ENCODE results near the gene ADAM10.
A peak's percentile ranks its signal among the peaks of the same experiment; 100 is the strongest.

The ADAM10 gene

GRCh38 chr15:58715266-58715917 is 34.1 kb downstream of the ADAM10 start:
- no peak for DNase-seq

DNA sequence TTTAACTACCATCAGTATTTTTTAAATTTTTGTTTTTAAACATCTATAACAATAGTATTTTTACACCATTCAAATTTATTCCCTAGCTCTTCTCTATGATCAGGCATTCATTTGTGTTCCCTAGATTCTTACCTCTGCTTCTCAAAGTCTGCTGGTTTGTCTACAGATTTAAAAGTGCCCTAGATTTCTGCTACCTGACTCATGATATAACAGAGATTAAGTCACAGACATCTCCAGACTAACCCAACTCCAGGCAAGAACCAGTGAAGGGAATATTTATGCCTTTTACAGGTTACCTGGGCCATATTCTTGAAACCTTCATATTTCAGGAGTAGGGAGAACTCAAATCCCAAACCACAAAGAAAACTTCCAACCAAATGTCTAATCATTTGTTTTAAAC is 38.8 kb downstream of the ADAM10 start:
- no peak for DNase-seq

DNA sequence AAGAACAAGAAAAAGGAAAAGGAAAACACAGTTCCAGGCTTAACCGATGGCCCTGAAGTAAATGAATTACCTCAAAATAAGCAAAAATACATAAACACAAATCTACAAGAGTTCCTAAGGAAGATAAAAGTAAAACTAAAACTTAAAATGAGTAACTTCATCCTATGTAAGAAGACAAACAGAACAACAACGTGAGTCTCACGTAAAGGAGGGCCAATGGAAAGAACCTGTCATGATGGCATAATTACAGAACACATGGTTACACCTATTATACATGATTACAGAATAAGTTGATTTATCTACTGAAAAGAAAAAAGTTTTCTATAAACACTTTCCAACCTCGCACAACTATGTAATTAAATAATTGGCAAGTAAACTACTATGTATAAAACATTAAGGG is 42.1 kb downstream of the ADAM10 start:
- no peak for DNase-seq

- DNase-seq = no peak
These were observed 44.4 kb downstream of the ADAM10 start for GRCh38 chr15:58705105-58705504.

- no peak for DNase-seq
These were observed 45.2 kb downstream of the ADAM10 start for GRCh38 chr15:58704155-58704865.

GRCh38 chr15:58703610-58704009 is 45.9 kb downstream of the ADAM10 start:
- peak; percentile 36 for DNase-seq

DNA sequence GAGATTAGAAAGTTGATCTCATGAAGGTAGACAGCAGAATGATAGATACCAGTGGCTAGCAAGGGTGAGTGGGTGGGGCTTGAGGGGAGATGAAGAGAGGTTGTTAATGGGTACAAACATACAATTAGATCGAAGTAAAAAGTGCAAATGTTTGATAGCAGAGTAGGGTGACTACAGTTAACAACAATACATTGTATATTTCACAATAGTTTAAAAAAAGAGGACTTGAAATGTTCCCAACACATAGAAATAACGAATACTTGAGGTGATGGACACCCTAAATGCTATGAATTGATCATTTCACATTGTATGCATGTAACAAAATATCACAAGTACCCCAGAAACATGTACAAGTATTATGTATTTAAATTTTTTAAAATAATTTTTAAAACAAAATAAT is 47.3 kb downstream of the ADAM10 start:
- DNase-seq = no peak

DNA sequence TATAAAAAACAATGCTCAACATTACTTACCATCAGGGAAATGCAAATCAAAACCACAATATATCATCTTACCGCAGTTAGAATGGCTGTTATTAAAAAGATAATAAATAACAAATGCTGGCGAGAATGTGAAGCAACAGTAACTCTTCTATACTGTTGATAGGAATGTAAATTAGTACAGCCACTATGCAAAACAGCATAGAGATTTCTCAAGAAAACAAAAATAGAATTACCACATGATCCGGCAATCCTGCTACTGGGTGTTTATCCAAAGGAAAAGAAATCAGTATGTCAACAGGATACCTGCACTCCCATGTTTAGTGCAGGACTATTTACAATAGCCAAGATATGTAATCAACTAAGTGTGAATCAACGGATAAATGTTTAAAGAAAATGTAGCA is 48.1 kb downstream of the ADAM10 start:
- no peak for DNase-seq

DNA sequence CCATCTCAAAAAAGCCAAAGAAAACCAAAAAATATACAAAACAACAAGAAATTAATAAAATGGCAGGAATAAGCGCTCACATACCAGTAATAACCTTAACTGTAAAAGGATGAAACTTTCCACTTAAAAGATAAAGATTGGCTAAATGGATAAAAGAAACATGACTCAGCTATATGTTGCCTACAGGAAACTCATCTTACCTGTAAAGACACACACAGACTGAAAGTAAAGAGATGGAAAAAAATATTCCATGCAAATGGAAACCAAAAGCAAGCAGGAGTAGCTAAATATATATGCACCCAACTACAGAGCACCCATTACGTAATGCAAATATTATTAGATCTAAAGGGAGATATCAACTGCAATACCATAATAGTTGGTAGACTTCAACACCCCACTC is 49.7 kb downstream of the ADAM10 start:
- peak; percentile 6 for DNase-seq

DNA sequence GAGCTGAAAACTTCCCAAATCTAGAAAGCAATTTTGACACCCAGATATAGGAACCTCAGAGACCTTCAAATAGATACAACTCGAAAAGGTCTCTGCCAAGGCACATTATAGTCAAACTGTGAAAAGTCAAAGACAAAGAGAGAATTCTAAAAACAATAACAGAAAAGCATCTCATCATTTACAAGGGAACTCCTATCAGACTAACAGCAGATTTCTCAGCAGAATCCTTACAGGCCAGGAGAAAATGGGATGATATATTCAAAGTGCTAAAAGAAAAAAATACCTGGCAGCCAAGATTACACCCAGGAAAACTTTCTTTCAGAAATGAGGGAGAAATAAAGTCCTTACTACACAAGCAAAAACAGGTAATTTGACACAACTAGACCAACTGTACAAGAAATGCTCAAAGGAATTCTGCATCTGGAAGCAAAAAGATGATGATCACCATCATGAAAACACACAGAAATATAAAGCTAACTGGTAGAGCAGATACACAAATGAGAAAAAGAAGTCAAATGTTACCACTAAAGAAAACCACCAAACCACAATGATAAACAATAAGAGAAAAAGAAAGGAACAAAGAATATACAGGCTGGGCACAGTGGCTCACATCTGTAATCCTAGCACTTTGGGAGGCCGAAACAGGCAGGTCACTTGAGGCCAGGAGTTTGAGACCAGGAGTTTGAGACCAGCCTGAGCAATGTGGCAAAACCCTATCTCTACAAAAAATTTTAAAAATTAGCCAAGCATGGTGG is 50.4 kb downstream of the ADAM10 start:
- peak; percentile 26 for DNase-seq

- no peak for DNase-seq
These were observed 52.3 kb downstream of the ADAM10 start for GRCh38 chr15:58697220-58697619.

GRCh38 chr15:58696738-58697137 is 52.8 kb downstream of the ADAM10 start:
- no peak for DNase-seq

- no peak for DNase-seq
These were observed 54.7 kb downstream of the ADAM10 start for GRCh38 chr15:58694641-58695398.

GRCh38 chr15:58690703-58691102 is 58.8 kb downstream of the ADAM10 start:
- DNase-seq = no peak

- DNase-seq = no peak
These were observed 59.9 kb downstream of the ADAM10 start for GRCh38 chr15:58689646-58690045.

GRCh38 chr15:58686286-58686685 is 63.2 kb downstream of the ADAM10 start:
- no peak for DNase-seq

GRCh38 chr15:58684751-58685150 is 64.8 kb downstream of the ADAM10 start:
- DNase-seq = no peak

DNA sequence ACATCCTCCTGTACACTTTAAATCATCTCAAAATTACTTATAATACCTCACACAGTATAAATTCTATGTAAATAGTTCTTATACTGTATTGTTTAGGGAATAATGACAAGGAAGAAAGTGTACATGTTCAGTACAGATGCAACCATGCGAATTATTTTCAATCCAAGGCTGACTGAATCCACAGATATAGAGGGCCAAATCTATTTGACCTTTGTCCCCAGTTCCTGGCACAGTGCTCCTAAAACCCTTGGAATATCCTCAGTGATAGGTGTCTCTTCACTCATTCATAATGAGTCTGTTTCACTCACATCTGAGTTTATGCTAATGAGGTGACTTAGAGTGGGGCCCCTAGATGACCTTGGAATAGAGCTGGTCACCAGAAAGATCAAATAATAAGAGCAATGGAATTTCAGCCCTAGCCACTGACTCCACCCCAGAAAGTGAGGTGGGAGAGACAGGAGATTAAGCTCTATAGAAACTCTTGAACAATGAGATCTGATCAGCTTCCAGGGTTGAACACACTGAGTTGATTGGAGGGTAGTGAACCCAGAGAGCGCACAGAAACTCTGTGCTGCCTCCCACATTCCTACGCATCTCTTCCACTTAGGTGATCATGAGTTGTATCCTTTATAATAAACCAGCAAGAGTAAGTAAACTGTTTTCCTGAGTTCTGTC is 65.3 kb downstream of the ADAM10 start:
- DNase-seq = no peak

DNA sequence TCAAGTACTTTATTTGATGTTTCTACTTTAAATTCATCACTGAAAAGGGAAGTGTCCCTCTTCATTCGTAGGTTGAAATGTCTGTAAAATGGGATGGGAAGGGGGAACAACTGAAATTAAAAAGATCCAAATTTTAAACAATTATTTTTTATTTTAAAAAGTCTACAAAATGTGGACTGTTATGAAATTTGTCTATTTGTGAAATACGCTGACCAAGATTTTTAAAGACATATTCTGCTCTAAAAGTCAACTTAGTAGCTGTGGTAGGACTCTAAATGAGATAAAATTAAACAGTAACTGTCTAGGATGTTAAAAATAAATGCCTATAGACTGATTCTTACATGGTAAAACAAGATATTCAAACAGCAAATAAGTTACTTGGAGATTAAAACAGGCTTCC is 67.3 kb downstream of the ADAM10 start:
- no peak for DNase-seq

DNA sequence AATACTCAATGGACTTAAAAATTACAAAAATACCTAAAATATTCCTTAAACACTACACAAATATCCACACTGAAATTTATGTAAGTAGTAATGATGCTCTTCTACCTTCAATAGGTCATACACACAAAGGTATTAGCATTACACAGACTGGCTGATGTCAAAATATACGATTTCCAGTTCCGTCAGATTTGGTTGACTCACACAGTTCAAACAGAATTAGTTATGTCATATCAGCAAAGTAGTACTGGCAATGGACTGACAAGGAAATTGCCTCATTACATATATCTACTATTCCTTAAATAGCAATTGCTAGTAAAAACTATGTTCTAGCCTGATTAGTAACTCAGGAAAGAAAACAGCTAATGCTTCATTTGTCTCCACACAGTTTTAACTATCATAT is 70.8 kb downstream of the ADAM10 start:
- no peak for DNase-seq

DNA sequence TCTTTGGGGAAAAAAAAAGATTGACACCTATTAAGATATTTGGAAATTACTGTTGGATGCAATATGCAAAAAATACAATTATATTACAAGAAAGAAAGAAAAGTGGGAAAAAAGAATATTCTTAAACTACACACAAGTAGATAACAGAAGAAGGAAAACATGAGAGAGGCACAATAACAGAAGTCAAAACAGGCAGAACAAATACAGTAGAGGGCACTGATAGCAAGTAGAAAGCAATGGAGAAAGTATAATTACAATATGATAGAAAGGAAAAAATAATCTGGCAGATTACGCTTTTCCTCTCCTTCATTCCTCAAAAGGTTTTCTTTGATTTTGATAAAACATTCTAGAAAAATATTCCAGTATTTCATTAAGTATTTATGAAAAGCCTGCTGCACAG is 72.1 kb downstream of the ADAM10 start:
- no peak for DNase-seq

DNA sequence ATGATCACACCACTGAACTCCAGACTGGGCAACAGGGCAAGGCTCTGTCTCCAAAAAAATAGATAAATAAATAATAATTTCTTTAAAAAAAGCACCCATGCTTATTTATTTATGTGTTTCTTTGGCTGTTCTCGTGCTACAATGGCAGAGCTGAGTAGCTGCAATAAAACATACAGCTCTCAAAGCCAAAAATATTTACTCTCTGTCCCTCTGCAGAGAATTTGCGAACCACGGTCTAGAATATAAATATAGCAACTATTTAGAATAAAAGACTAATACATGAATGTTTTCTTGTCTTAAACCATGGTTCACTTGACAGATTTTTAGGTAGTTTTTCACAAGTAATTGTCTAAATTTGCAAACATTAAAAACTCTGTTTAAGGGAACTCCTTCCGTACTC is 72.7 kb downstream of the ADAM10 start:
- no peak for DNase-seq

DNA sequence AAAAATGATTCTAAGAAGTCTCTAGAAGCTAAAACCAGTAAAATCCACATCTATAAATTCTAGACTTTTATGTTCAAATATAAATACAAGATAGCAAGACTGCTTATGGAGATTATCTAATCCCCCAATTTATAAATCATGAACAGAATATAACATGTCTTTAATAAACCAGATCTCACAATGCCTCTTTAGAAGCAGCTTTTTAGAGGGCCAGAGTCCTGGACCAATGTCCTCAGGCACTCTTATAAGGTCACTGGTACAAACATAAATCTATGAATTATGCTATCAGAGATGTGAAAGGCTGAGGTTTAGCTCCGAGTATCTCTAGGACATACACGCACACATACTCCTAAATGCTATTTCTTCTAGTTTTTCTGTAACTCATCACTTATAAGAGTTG is 78.3 kb downstream of the ADAM10 start:
- DNase-seq = no peak

Data from activated CD4-positive, alpha-beta T cell treated with anti-CD3 and anti-CD28 coated beads, Interleukin-2, Interleukin-6, amounts not matched to agents 100 ng/mL and 50 ng/mL, durations not matched to agents 16 hours and 8 hours (primary cell).